ENCODE results near the gene CAPS. TPM values are rescaled to one million over a fixed set of nuclear protein-coding genes. Genes with fewer than 3 reads are reported as not detected.
"Not testable (repeated sequence)": the region's sequence is repeated elsewhere in the genome, so short reads cannot be mapped to it uniquely, and the experiment has no call there.

CAPS gene
- total RNA-seq, 2 donors from 2014 or later: 9.3 to 15.0 TPM

- no peak for DNase-seq
- Histone ChIP-seq H3K27ac (no peak overlapping the region), H3K4me1 (peaks cover 27% of the 10 kb centered on the region), H3K4me3 (no peak overlapping the region), H3K9me3 (no peaks in the 10 kb centered on the region), H3K9ac (ENCODE audit: low read depth in 2 of 2, low read length in 2 of 2) (no peak overlapping the region), H3K36me3 (no peaks in the 10 kb centered on the region), H3K27me3 (no peaks in the 10 kb centered on the region)
- no peak for TF ChIP-seq CTCF (IDR thresholded peaks at IDR 0.05)
- intact Hi-C loops (cut with DNase I): no loop called here
These were observed 43.1 kb downstream of the CAPS start for GRCh38 chr19:5957170-5957569.

- intact Hi-C loops (cut with DNase I): no loop called here
- Histone ChIP-seq H3K9me3 (no peaks in the 10 kb centered on the region), H3K9ac (ENCODE audit: low read depth in 2 of 2, low read length in 2 of 2) (no peak overlapping the region), H3K4me1 (peaks cover 30% of the 10 kb centered on the region), H3K4me3 (no peak overlapping the region), H3K27ac (no peak overlapping the region), H3K36me3 (no peaks in the 10 kb centered on the region), H3K27me3 (no peaks in the 10 kb centered on the region)
- TF ChIP-seq CTCF (IDR thresholded peaks at IDR 0.05): no peak
- DNase-seq: no peak
These were observed 44.2 kb downstream of the CAPS start for GRCh38 chr19:5958074-5958850.

DNA sequence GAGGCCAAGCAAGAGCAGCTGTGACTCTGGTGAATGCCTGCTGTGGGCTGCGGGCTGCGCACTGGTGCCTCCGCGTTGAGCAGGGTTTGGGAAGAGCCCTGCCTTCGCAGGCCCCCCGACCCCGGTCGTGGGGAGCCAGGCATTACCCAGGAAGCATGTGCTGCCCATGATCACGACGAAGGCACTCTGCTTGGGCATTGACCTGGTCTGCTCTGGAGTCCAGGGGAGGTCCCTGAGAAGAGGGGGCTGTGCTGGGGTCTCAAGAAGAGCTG lies 44.7 kb downstream of the CAPS start:
- Histone ChIP-seq H3K36me3 (no peaks in the 10 kb centered on the region), H3K4me1 (peaks cover 30% of the 10 kb centered on the region), H3K4me3 (no peak overlapping the region), H3K9me3 (no peaks in the 10 kb centered on the region), H3K27me3 (no peaks in the 10 kb centered on the region), H3K27ac (no peak overlapping the region), H3K9ac (ENCODE audit: low read depth in 2 of 2, low read length in 2 of 2) (no peak overlapping the region)
- intact Hi-C loops (cut with DNase I): no loop called here
- no peak for TF ChIP-seq CTCF (IDR thresholded peaks at IDR 0.05)
- DNase-seq: no peak

GRCh38 chr19:5959260-5960004 lies 45.4 kb downstream of the CAPS start:
- DNase-seq: no peak
- no peak for TF ChIP-seq CTCF (IDR thresholded peaks at IDR 0.05)
- H3K36me3 ChIP-seq: no peaks in the 10 kb centered on the region
- H3K27me3 ChIP-seq: no peaks in the 10 kb centered on the region
- no peaks in the 10 kb centered on the region for H3K9me3 ChIP-seq
- intact Hi-C loops (cut with DNase I): loop anchor here (10.0 kb wide), 1 partner anchor 55 kb away; the partner anchor contains the start of genes NDUFA11 and VMAC
- peak overlapping the region in 1 of 2 donors; percentile 16 for H3K9ac ChIP-seq (ENCODE audit: low read depth in 2 of 2, low read length in 2 of 2)
- no peak overlapping the region for H3K4me3 ChIP-seq
- peaks cover 24% of the 10 kb centered on the region for H3K4me1 ChIP-seq
- H3K27ac ChIP-seq: no peak overlapping the region

GRCh38 chr19:5960005-5961001 lies 46.2 kb downstream of the CAPS start:
- H3K9ac ChIP-seq (ENCODE audit: low read depth in 2 of 2, low read length in 2 of 2): peak overlapping the region in 1 of 2 donors; percentile 12
- no peak for DNase-seq
- no peaks in the 10 kb centered on the region for H3K27me3 ChIP-seq
- no peak for TF ChIP-seq CTCF (IDR thresholded peaks at IDR 0.05)
- peak overlapping the region; percentile 54 for H3K27ac ChIP-seq
- H3K4me1 ChIP-seq: peaks cover 15% of the 10 kb centered on the region
- no peak overlapping the region for H3K4me3 ChIP-seq
- intact Hi-C loops (cut with DNase I): loop anchor here (10.0 kb wide), 1 partner anchor 56 kb away; the partner anchor contains the start of genes NDUFA11 and VMAC
- no peaks in the 10 kb centered on the region for H3K9me3 ChIP-seq
- H3K36me3 ChIP-seq: no peaks in the 10 kb centered on the region

DNA sequence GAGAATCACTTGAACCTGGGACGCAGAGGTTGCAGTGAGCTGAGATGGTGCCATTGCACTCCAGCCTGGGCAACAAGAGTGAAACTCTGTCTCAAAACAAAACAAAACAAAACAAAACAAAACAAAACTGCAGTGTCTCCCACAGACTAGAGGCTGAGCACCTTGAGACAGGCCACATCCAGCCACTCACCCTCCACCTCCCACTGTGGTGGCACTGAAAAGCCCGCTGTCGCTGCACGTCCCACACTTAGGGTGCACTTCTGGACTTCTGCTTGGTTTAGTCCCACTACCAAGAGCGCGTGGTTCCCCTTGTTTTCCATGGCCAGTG lies 47.6 kb downstream of the CAPS start:
- H3K36me3 ChIP-seq, DNase-seq, H3K27me3 ChIP-seq, H3K9me3 ChIP-seq, H3K4me3 ChIP-seq: not testable (repeated sequence)
- Histone ChIP-seq H3K9ac (ENCODE audit: low read depth in 2 of 2, low read length in 2 of 2) (peak overlapping the region; percentile 8 to 66), H3K4me1 (peaks cover 13% of the 10 kb centered on the region), H3K27ac (peak overlapping the region; percentile 54)
- intact Hi-C loops (cut with DNase I): loop anchor here (10.0 kb wide), 1 partner anchor 57 kb away; the partner anchor contains the start of genes NDUFA11 and VMAC
